Measurements from ENCODE around the gene NKX2-3. TPM values are rescaled to one million over a fixed set of nuclear protein-coding genes. Genes with fewer than 3 reads are reported as not detected.

NKX2-3 gene
- total and polyA plus RNA-seq, 2 experiments from 2014 or later, result 0.17 TPM; not detected in 1

- Histone ChIP-seq H2AFZ (no peak overlapping the region), H3K4me2 (no peak overlapping the region), H3K9me2 (replicated peaks; ENCODE audit: insufficient read depth) (no peaks in the 10 kb centered on the region), H3K27ac (no peak overlapping the region), H3K36me3 (replicated peaks; ENCODE audit: insufficient read depth, low read depth) (no peaks in the 10 kb centered on the region), H4K20me1 (ENCODE audit: insufficient read depth, poor library complexity, severe bottlenecking) (no peaks in the 10 kb centered on the region), H3K9me3 (ENCODE audit: low read depth) (no peaks in the 10 kb centered on the region), H3K27me3 (no peaks in the 10 kb centered on the region), H3K79me2 (no peaks in the 10 kb centered on the region), H3K4me1 (ENCODE audit: insufficient read depth) (no peaks in the 10 kb centered on the region), H3K4me3 (no peak overlapping the region)
- DNase-seq (ENCODE audit: low spot score), result no peak
- no peak for TF ChIP-seq EZH2phosphoT487 (IDR thresholded peaks at IDR 0.05; ENCODE audit: low read depth, severe bottlenecking, unreplicated experiment)
- no peak for TF ChIP-seq EZH2 (IDR thresholded peaks at IDR 0.05; ENCODE audit: borderline replicate concordance)
- TF ChIP-seq, protein P1, sequence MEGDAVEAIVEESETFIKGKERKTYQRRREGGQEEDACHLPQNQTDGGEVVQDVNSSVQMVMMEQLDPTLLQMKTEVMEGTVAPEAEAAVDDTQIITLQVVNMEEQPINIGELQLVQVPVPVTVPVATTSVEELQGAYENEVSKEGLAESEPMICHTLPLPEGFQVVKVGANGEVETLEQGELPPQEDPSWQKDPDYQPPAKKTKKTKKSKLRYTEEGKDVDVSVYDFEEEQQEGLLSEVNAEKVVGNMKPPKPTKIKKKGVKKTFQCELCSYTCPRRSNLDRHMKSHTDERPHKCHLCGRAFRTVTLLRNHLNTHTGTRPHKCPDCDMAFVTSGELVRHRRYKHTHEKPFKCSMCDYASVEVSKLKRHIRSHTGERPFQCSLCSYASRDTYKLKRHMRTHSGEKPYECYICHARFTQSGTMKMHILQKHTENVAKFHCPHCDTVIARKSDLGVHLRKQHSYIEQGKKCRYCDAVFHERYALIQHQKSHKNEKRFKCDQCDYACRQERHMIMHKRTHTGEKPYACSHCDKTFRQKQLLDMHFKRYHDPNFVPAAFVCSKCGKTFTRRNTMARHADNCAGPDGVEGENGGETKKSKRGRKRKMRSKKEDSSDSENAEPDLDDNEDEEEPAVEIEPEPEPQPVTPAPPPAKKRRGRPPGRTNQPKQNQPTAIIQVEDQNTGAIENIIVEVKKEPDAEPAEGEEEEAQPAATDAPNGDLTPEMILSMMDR (IDR thresholded peaks at IDR 0.05; ENCODE audit: poor library complexity), result no peak
- 64% methylated on average over 1 of the region's 1 CpG for WGBS (ENCODE audit: low lambda C conversion rate, missing lambda C conversion rate)
These were observed 39.1 kb downstream of the NKX2-3 start for GRCh38 chr10:99571816-99572215.

DNA sequence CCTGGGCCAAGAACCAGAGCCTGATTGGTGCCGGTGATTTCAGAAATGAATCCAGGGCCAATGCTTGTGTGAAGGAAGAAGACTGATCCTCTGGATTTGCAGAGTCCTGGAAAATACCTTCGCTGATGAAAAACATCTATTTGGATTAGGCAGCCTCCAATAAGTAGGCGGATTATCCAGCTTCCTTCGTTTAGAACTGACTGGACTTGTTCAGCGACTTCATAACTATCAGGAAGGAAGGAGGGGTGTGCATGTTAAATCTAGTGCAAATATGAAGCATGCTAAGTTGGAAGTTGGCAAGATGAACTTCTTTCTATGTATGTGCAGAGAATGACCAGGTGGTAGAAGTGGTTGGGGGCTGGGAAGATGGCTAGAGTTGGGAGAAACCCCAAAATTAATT is 41.0 kb downstream of the NKX2-3 start:
- no peaks in the 10 kb centered on the region for H4K20me1 ChIP-seq (ENCODE audit: insufficient read depth, poor library complexity, severe bottlenecking)
- H3K4me1 ChIP-seq (ENCODE audit: insufficient read depth), result no peaks in the 10 kb centered on the region
- no peak for DNase-seq (ENCODE audit: low spot score)
- no peak overlapping the region for H3K27ac ChIP-seq
- H3K9me3 ChIP-seq (ENCODE audit: low read depth), result no peaks in the 10 kb centered on the region
- H3K4me3 ChIP-seq, result no peak overlapping the region
- H2AFZ ChIP-seq, result no peak overlapping the region
- TF ChIP-seq EZH2phosphoT487 (IDR thresholded peaks at IDR 0.05; ENCODE audit: low read depth, severe bottlenecking, unreplicated experiment) (no peak), EZH2 (IDR thresholded peaks at IDR 0.05; ENCODE audit: borderline replicate concordance) (no peak)
- TF ChIP-seq, protein P1 (IDR thresholded peaks at IDR 0.05; ENCODE audit: poor library complexity), result no peak
- H3K79me2 ChIP-seq, result no peaks in the 10 kb centered on the region
- H3K36me3 ChIP-seq (replicated peaks; ENCODE audit: insufficient read depth, low read depth), result no peaks in the 10 kb centered on the region
- WGBS (ENCODE audit: low lambda C conversion rate, missing lambda C conversion rate), result 52% methylated on average over 5 of the region's 5 CpGs
- H3K9me2 ChIP-seq (replicated peaks; ENCODE audit: insufficient read depth), result no peaks in the 10 kb centered on the region
- H3K27me3 ChIP-seq, result no peaks in the 10 kb centered on the region
- H3K4me2 ChIP-seq, result no peak overlapping the region

DNA sequence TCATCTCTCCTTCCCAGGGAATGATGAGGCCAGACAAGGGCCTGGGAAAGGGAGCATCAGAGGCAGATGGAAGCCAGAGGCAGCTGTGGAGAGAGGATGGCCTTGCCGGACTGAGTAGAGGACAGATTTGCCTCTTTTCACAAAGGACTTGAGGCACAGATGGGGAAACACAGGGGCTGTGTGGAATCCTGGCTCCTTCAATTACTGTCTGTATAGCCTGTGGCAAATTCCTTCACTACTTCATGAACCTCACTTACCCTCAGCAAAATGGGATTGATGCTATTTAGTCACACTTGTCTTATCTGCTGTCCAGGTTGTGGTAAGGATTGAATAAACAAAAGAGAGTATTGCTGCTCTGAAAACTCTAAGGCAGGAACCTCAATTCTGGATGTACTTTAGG is 47.2 kb downstream of the NKX2-3 start:
- no peak for DNase-seq (ENCODE audit: low spot score)
- no peaks in the 10 kb centered on the region for H3K9me2 ChIP-seq (replicated peaks; ENCODE audit: insufficient read depth)
- H3K27ac ChIP-seq, result no peak overlapping the region
- no peaks in the 10 kb centered on the region for H3K9me3 ChIP-seq (ENCODE audit: low read depth)
- H4K20me1 ChIP-seq (ENCODE audit: insufficient read depth, poor library complexity, severe bottlenecking), result no peaks in the 10 kb centered on the region
- H3K4me2 ChIP-seq, result no peak overlapping the region
- no peaks in the 10 kb centered on the region for H3K36me3 ChIP-seq (replicated peaks; ENCODE audit: insufficient read depth, low read depth)
- H3K27me3 ChIP-seq, result no peaks in the 10 kb centered on the region
- H3K4me3 ChIP-seq, result no peak overlapping the region
- H2AFZ ChIP-seq, result no peak overlapping the region
- no peaks in the 10 kb centered on the region for H3K4me1 ChIP-seq (ENCODE audit: insufficient read depth)
- H3K79me2 ChIP-seq, result no peaks in the 10 kb centered on the region
- TF ChIP-seq EZH2 (IDR thresholded peaks at IDR 0.05; ENCODE audit: borderline replicate concordance) (no peak), EZH2phosphoT487 (IDR thresholded peaks at IDR 0.05; ENCODE audit: low read depth, severe bottlenecking, unreplicated experiment) (no peak)
- TF ChIP-seq, protein P1 (IDR thresholded peaks at IDR 0.05; ENCODE audit: poor library complexity), result no peak
- WGBS (ENCODE audit: low lambda C conversion rate, missing lambda C conversion rate), result 40% methylated on average over 1 of the region's 1 CpG
